DOHH2 (cell line): Measurements from ENCODE around the gene ASTL.

ENCODE experiments used
- CTCF ChIP-seq: fragments of 200-600 bp; sonication (generic); IDR thresholded peaks from one replicate; pipeline ENCODE4 v1.5.1; 2014; ENCODE audit warnings: antibody characterized with exemption, mild to moderate bottlenecking, low read depth, low read length; ENCODE audit not compliant: poor library complexity, severe bottlenecking
- EZH2phosphoT487 ChIP-seq: fragments of 200-600 bp; sonication (generic); IDR thresholded peaks from 2 replicates; pipeline ENCODE4 v1.6.1; 2017; ENCODE audit warnings: borderline replicate concordance, mild to moderate bottlenecking, antibody characterized with exemption, low read length, moderate library complexity, mixed read lengths

GRCh38 chr2:96121414-96121813, 16.9 kb downstream of the ASTL start:
- TF ChIP-seq CTCF = no peak
- no peak for TF ChIP-seq EZH2phosphoT487
